GM12878 (cell line): ENCODE results near the gene DACT3. TPM values are rescaled to one million over a fixed set of nuclear protein-coding genes. Genes with fewer than 3 reads are reported as not detected.

Experiments
- ASH2L ChIP-seq: fragments of 300-600, 200-600 bp; sonication (generic); IDR thresholded peaks from 2 replicates; pipeline ENCODE4 v1.6.1; 2017; ENCODE audit warnings: low read depth, mild to moderate bottlenecking, borderline replicate concordance
- ATF2 ChIP-seq: IDR thresholded peaks from 2 replicates; pipeline ENCODE4 v1.6.1; 2012; ENCODE audit warnings: low read length, inconsistent platforms
- DPF2 ChIP-seq: fragments of 450-650 bp; IDR thresholded peaks from 2 replicates; pipeline ENCODE4 v1.6.1; 2017; ENCODE audit warnings: mild to moderate bottlenecking
- E2F4 ChIP-seq: IDR thresholded peaks from 2 replicates; pipeline ENCODE4 v1.6.1; 2012; ENCODE audit warnings: low read depth, low read length, improper control_type of control experiment
- IRF3 ChIP-seq: fragments of 450-650 bp; IDR thresholded peaks from 2 replicates; pipeline ENCODE4 v1.6.1; 2014; ENCODE audit warnings: mild to moderate bottlenecking
- KLF5 ChIP-seq: fragments of 450-650 bp; IDR thresholded peaks from 2 replicates; pipeline ENCODE4 v1.6.1; 2014; ENCODE audit warnings: mild to moderate bottlenecking; ENCODE audit not compliant: partially characterized antibody
- MEF2B ChIP-seq: fragments of 450-650 bp; IDR thresholded peaks from 2 replicates; pipeline ENCODE4 v1.6.1; 2018; ENCODE audit warnings: mild to moderate bottlenecking, moderate library complexity; ENCODE audit not compliant: partially characterized antibody, poor library complexity, severe bottlenecking
- MXI1 ChIP-seq: fragments of 150-350 bp; IDR thresholded peaks from 2 replicates; pipeline ENCODE4 v1.6.1; 2011; ENCODE audit warnings: low read depth, mild to moderate bottlenecking, inconsistent platforms, low read length, improper control_type of control experiment
- NFIC ChIP-seq: IDR thresholded peaks from 2 replicates; pipeline ENCODE4 v1.6.1; 2012; ENCODE audit warnings: low read depth, mild to moderate bottlenecking, inconsistent platforms, low read length, moderate library complexity
- NRF1 ChIP-seq: conservative IDR thresholded peaks from 2 replicates; pipeline ENCODE4 v1.6.1; 2011; ENCODE audit warnings: mild to moderate bottlenecking, low read depth, low read length, improper control_type of control experiment
- PKNOX1 ChIP-seq: fragments of 450-650 bp; IDR thresholded peaks from 2 replicates; pipeline ENCODE4 v1.6.1; 2016; ENCODE audit warnings: mild to moderate bottlenecking
- PRDM15 ChIP-seq: fragments of 450-650 bp; formaldehyde crosslinking; IDR thresholded peaks from 2 replicates; pipeline ENCODE4 v1.4.0; 2020; ENCODE audit warnings: mild to moderate bottlenecking, moderate library complexity
- RBBP5 ChIP-seq: fragments of 200-600 bp; sonication (generic); conservative IDR thresholded peaks from 2 replicates; pipeline ENCODE4 v1.6.1; 2016
- SPI1 ChIP-seq: IDR thresholded peaks from 2 replicates; pipeline ENCODE4 v1.6.1; 2011; ENCODE audit warnings: low read depth, mild to moderate bottlenecking, low read length, moderate library complexity, borderline replicate concordance; ENCODE audit not compliant: insufficient read depth
- SREBF1 ChIP-seq: IDR thresholded peaks from 2 replicates; pipeline ENCODE4 v1.6.1; 2012; ENCODE audit warnings: mild to moderate bottlenecking, low read length
- TARDBP ChIP-seq: IDR thresholded peaks from 2 replicates; pipeline ENCODE4 v1.6.1; 2016; ENCODE audit warnings: borderline replicate concordance
- ZBTB11 ChIP-seq: fragments of 450-650 bp; formaldehyde crosslinking; IDR thresholded peaks from 2 replicates; pipeline ENCODE4 v1.5.0; 2022; ENCODE audit warnings: mild to moderate bottlenecking, missing genetic modification characterization
- ZSCAN29 ChIP-seq: fragments of 450-650 bp; IDR thresholded peaks from 2 replicates; pipeline ENCODE4 v1.6.1; 2017; ENCODE audit warnings: mild to moderate bottlenecking, moderate library complexity
- polyA plus RNA-seq, 11 experiments: library from polyadenylated mRNA; depleted of rRNA in 4 of 11; unstranded in 6 of 11; stranded (reverse) in 5 of 11; fragments of >200 nt; fragmentation: Nextera tagmentation in 4 of 11; fragmentation: Illumina TruSeq in 1 of 11; extraction: Ambion mirVana in 4 of 11; extraction: Trizol in 1 of 11; gene quantifications; 1 replicate in 1 of 11; 2 replicates in 10 of 11; pipeline versions ENCODE4 v1.2.1 to v1.2.3, GENCODE V29; 2011 to 2016; ENCODE audit warnings: inconsistent platforms in 2 of 11, missing spikeins in 2 of 11, low read depth in 1 of 11
- total RNA-seq, 4 experiments: library from RNA; depleted of rRNA in 3 of 4; stranded (reverse); fragments of >200 nt in 3 of 4; fragmentation: Illumina TruSeq in 1 of 4; extraction: Trizol in 1 of 4; gene quantifications; 2 replicates each; pipeline versions ENCODE4 v1.2.1 to v1.2.3, GENCODE V29; 2013 to 2021

Gene DACT3
- total and polyA plus RNA-seq, 10 of the 15 experiments (the other 5 are each of a cell fraction or from before 2014, with no cell fraction given): 0.05 to 2.5 (median 0.35) TPM; not detected in 1

GRCh38 chr19:46661020-46661731 lies at the start of gene DACT3 (continued):
- TF ChIP-seq PKNOX1: peak; percentile 85
- TF ChIP-seq PRDM15 (CRISPR knock-in tag): no peak
- 0 out of 2 replicates have a peak, but pooled peaks have one; percentile 33 for TF ChIP-seq MXI1
- TF ChIP-seq SPI1: no peak
- TF ChIP-seq TARDBP: no peak
- TF ChIP-seq SREBF1: no peak
- TF ChIP-seq ATF2: no peak
- TF ChIP-seq NFIC: no peak
- peak; percentile 37; the same call in 1 of the 2 replicates for TF ChIP-seq NRF1
- no peak for TF ChIP-seq ASH2L
- TF ChIP-seq RBBP5: no peak
- TF ChIP-seq ZBTB11: no peak
- no peak for TF ChIP-seq ZSCAN29
- TF ChIP-seq MEF2B: peak; percentile 71
- peak; percentile 68 for TF ChIP-seq IRF3
- no peak for TF ChIP-seq DPF2
- TF ChIP-seq KLF5: no peak
- no peak for TF ChIP-seq E2F4
